HG03520 (cell line): ENCODE measurements around the gene CGGBP1.
A peak's percentile ranks its signal among the peaks of the same experiment; 100 is the strongest.

ENCODE experiments used
- ATAC-seq: cut with Tn5 transposase; IDR thresholded peaks from one replicate; pipeline ENCODE4 v1.9.1; 2021; ENCODE audit warnings: mild to moderate bottlenecking, moderate library complexity; ENCODE audit not compliant: unreplicated experiment

The CGGBP1 gene

GRCh38 chr3:88058581-88059379, at the start of gene CGGBP1, which contains the start of gene ZNF654:
CGGBP1 (minus strand) TSS chr3:88059005; CDS start chr3:88055976, 3,029 bp downstream.
ZNF654 (plus strand) TSS chr3:88059255; CDS start chr3:88059320, 65 bp downstream.
- ATAC-seq = peak; percentile 94

DNA sequence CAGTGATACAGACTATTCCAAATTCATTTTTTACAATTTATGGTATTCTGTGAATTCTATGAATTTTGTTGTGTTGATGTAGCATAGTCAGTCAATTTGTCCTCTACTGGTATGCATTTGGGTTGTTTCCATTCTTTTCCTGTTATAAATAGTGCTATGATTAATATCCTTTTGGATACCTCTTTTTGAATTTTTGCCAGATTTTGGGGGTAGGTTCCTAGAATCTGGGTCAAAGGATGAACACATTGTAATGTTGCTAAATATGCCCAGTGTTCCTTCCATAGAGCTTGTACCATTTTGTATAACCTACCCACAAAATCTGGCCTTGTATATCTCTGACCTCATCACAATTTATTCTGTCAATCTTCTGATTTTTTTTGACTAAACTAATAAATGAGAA, 46.5 kb upstream of the CGGBP1 start:
- no peak for ATAC-seq

DNA sequence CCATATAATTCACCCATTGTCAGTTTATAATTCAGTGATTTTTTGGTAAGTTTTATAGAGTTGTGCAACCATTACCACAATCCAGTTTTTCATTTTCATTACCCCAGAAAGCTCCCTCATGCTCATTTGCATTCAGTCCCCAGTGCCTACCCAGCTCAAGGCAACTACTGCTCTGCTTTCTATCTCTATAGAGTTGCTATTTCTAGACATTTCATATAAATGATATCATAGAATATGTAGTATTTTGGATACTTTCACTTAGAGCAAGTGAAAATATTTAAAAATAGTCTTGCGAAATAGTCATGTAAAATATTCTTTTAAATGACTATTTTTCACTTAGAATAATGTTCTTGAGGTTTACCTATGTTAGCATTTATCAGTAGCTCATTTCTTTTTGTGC, 42.3 kb upstream of the CGGBP1 start:
- peak; percentile 65 for ATAC-seq

GRCh38 chr3:88093266-88093665, 34.5 kb upstream of the CGGBP1 start:
- ATAC-seq = no peak

- ATAC-seq = no peak
These were observed 33.5 kb upstream of the CGGBP1 start for GRCh38 chr3:88092270-88092669.

- no peak for ATAC-seq
These were observed 31.9 kb upstream of the CGGBP1 start for GRCh38 chr3:88090681-88091080.

GRCh38 chr3:88084097-88084501, 25.3 kb upstream of the CGGBP1 start:
- no peak for ATAC-seq

DNA sequence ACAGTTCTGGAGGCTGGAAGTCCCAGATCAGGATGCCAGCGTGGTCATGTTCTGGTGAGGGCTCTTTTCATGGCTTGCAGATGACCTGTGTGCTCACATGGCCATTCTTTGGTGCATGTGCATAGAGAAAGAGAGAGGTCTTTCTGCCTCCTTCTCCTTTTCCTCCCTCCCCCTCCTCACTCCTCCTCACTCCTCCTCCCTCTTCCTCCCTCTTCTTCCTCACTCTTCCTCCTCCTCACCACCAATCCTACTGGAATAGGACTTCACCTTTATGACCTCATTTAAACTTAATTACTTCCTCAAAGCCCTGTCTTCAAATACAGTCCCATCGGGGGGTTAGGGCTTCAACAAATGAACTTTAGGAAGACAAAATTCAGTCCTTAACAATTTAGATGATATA, 24.0 kb upstream of the CGGBP1 start:
- ATAC-seq = no peak

GRCh38 chr3:88078932-88079331, 20.1 kb upstream of the CGGBP1 start:
- no peak for ATAC-seq

- no peak for ATAC-seq
These were observed 17.9 kb upstream of the CGGBP1 start for GRCh38 chr3:88076712-88077111.

DNA sequence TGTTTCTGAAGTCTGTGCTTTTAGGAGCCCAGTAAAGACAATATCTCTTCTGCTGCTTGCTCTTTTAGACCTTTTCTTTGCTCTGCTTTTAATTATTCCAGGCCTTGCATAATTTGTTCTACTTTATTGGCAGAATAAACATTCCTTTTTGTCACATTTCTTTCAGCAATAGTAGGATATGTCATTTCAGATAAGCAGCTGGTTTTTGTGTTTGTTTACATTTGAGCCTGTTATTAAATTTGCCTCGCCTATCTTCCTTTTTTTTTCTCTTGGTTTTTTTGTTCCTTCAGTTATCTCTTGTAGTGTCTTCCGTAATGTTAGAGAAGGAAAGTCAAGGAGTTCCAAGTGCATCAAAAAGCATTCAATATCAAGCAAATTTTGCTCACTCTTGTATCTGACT, 16.7 kb upstream of the CGGBP1 start:
- ATAC-seq = no peak

DNA sequence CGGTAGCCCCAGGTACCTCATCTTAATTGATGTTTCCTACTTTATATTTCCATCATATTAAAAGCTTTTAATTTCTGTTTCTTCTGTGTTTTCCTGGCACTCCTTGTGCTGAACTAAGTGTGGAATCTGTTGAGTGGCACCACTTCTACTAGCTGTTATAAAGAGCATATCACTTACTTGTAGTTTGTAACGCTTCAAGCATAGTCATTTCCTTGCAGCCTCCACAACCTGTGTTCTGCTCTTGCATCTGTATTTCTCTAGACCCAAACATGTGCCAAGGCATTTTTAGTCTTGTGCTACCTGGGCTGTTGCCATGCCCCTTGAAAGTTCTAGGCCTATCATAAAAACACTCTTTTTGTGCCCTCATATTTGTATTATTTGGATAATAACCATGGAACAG, 16.3 kb upstream of the CGGBP1 start:
- no peak for ATAC-seq

DNA sequence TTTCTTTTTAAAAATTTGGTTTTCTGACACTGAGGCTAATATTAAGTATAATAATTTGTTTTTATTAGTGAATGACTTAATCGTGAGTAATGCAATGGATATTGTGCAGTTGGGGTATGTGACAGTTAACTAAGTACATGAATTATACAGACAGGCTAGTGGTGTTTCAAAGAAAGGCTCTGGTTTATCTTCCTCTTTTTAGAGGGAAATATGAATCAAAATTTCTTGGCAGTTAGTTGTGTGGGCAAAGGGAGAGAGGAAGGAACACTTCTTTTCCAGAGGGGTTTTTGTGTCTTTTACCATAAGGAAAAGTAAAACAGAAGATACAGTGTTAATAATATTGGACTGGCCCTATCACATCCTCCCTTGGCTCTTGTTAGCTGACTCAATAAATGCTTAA, 2.9 kb upstream of the CGGBP1 start:
- ATAC-seq = no peak

DNA sequence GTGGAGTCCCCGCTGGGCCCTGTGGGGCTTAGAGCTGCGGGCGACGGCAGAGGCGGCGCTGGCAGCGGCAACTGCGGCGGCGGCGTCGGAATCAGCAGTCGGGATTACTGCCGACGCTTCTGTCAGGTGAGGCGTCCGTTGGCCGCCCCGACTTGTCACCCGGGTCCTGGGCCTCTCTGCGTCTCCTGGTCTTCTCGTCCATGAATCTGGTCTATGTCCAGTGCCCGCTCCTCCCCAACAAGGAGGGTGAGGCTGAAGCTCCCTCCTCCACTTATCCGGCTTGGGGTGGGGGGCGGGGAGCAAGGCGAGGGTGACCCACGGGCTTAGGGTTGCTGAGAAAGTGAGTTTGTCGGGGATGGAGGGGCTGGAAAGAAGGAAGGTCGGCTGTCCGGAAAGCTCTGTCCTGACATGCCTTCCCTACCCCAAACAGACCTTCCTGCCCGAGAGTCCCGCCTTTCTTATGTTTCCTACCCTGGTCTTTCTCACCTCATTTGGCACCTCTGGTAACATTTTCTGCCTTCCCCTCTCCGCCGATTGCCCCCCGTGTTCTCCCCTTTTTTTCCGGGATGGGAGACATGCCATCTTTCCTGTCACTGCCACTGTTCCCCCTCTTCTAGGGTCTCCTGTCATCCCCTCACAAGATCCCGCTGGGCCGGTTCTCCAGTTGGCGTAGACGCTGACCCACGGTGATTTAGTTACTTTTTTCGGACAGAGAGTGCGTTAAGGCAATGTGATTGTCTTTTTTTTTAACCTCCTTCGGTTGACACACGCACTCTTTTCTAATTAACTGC, 770 bp upstream of the CGGBP1 start:
- ATAC-seq = no peak

DNA sequence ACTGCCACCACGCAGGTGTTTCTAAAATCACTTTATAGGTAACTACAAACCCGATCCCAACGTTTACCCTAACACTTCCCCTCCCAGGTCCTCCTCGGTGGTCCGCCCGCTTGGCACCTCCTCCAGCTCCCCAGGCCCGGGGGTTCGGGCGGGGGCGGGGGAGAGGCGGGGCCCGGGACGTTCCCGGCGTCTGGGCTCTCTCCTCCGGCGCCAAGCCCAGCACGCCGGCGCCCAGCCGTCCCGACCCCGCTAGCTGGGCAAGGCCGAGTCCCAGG, 562 bp downstream of the CGGBP1 start:
- ATAC-seq = no peak

GRCh38 chr3:88057630-88058305, 1.0 kb downstream of the CGGBP1 start:
- no peak for ATAC-seq

DNA sequence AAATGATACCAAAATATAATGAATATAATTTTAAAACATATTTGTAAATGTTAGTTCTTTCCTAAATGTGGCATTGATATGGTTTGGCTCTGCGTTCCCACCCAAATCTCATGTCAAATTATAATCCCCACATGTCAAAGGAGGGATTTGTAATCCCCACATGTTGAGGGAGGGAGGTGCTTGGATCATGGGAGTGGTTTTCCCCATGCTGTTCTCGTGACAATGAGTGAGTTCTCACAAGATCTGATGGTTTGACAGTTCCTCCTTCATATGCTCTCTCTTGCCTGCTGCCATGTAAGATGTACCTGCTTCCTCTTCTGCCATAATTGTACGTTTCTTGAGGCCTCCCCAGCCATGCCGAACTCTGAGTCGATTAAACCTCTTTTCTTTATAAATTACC, 12.0 kb downstream of the CGGBP1 start:
- ATAC-seq = no peak

GRCh38 chr3:88044411-88044810, 14.4 kb downstream of the CGGBP1 start:
- ATAC-seq = no peak

DNA sequence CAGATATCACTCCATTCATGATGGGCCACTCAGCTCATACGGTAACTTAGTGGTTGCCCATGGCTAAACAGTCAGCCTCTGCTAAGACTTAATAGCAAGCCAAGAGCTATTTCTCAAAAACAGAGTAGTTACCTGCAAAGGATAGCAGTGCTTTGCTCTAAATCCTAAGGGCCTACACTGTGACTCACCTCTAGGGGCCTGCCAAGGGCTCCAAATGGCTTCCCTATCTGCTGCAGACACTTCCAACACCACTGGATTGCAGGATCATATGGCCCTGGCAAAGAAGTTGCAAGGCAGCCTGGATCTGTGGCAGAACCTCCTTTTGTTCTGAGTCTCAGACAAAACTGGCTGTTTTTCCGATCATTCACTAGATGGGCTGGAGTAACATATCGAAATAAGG, 17.8 kb downstream of the CGGBP1 start:
- ATAC-seq = no peak

DNA sequence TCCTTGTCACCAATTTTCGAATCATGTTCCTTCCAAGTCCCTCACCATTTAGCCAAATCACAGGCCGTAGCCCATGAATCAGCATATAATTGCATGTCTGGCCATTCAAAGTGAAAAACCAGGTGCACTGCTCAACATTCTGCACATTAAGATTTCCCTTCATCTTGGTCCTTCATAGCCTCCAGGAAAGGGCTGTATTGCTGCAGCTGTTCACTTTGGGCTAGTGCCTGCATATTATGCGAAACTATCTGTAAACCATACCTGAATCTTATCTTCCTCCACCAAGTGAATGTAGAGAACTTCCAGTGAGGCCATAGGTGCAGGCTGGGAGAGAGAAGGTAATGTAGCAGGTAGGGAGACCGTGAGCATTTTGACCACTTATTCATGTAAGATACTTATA, 18.3 kb downstream of the CGGBP1 start:
- no peak for ATAC-seq

DNA sequence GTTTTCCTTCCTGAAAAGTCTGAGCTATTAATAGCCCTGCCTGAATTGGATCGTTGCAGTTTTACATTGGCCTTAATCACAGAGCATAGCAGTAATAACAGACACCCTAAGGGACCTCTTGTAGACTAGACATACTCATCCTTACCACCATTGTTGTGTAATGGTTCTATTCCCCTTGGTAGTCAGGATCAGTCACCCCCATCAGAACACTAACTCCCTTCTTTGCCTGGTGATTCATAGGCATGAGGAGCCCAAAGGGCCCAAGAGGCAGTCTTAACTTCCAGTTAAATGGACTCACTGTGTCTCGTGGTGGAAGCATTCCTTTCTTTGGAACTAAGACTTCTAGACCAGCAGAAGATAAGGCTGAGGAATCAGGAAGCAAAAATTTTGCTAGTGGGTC, 20.2 kb downstream of the CGGBP1 start:
- no peak for ATAC-seq

- no peak for ATAC-seq
These were observed 22.6 kb downstream of the CGGBP1 start for GRCh38 chr3:88036221-88036620.
